Neural cell (in vitro differentiated cells): ENCODE data around the gene CTAGE8. TPM values are rescaled to one million over a fixed set of nuclear protein-coding genes. Genes with fewer than 3 reads are reported as not detected.
"Not testable (repeated sequence)": the region's sequence is repeated elsewhere in the genome, so short reads cannot be mapped to it uniquely, and the experiment has no call there.

ENCODE experiments used
- H2AFZ ChIP-seq: fragments of 200-600, 300-800 bp; sonication (generic), shearing (Covaris generic); 2 replicates; pipeline ENCODE4 v1.6.0; 2014; ENCODE audit warnings: low read depth, mild to moderate bottlenecking, antibody characterized with exemption, low read length, moderate library complexity
- H3F3A ChIP-seq: fragments of 200-600 bp; shearing (Covaris generic); 2 replicates; pipeline ENCODE4 v1.6.1; 2016; ENCODE audit warnings: mild to moderate bottlenecking, moderate library complexity, mixed read lengths, antibody characterized with exemption, low read length; ENCODE audit not compliant: insufficient read depth, poor library complexity, severe bottlenecking
- H3K27ac ChIP-seq: fragments of 200-600, 300-800 bp; sonication (generic), shearing (Covaris generic); 2 replicates; pipeline ENCODE4 v1.5.1; 2014; ENCODE audit warnings: mild to moderate bottlenecking, low read length, moderate library complexity
- H3K27me3 ChIP-seq: fragments of 300-800, 200-600 bp; sonication (generic), shearing (Covaris generic); 2 replicates; pipeline ENCODE4 v1.6.0; 2014; ENCODE audit warnings: mild to moderate bottlenecking, low read depth, low read length, moderate library complexity; ENCODE audit not compliant: insufficient read depth
- H3K36me3 ChIP-seq: fragments of 300-800, 200-600 bp; sonication (generic), shearing (Covaris generic); 2 replicates; pipeline ENCODE4 v1.5.1; 2014; ENCODE audit warnings: mild to moderate bottlenecking, antibody characterized with exemption, low read length, moderate library complexity; ENCODE audit not compliant: insufficient read depth
- H3K4me2 ChIP-seq: fragments of 300-800, 200-600 bp; sonication (generic), shearing (Covaris generic); 2 replicates; pipeline ENCODE4 v1.6.0; 2014; ENCODE audit warnings: mild to moderate bottlenecking, low read length
- H3K4me3 ChIP-seq: fragments of 300-800, 200-600 bp; sonication (generic), shearing (Covaris generic); 2 replicates; pipeline ENCODE4 v1.5.1; 2014; ENCODE audit warnings: mild to moderate bottlenecking, low read length, moderate library complexity
- H3K79me2 ChIP-seq: fragments of 200-600 bp; shearing (Covaris generic); replicated peaks from 2 replicates; pipeline ENCODE4 v1.6.0; 2014; ENCODE audit warnings: mild to moderate bottlenecking, low read length, moderate library complexity; ENCODE audit not compliant: insufficient read depth
- H3K9ac ChIP-seq: fragments of 300-800, 200-600 bp; sonication (generic), shearing (Covaris generic); 2 replicates; pipeline ENCODE4 v1.6.1; 2016; ENCODE audit warnings: mild to moderate bottlenecking, low read length, mixed read lengths
- H3K9me2 ChIP-seq: fragments of 200-600 bp; shearing (Covaris generic); 2 replicates; pipeline ENCODE4 v1.6.1; 2016; ENCODE audit warnings: mild to moderate bottlenecking, low read length, mixed read lengths; ENCODE audit not compliant: insufficient read depth
- H3K9me3 ChIP-seq: fragments of 200-600, 300-800 bp; sonication (generic), shearing (Covaris generic); 2 replicates; pipeline ENCODE4 v1.6.1; 2016; ENCODE audit warnings: mild to moderate bottlenecking, mixed run types, low read length, moderate library complexity, mixed read lengths
- H4K20me1 ChIP-seq: fragments of 200-600 bp; shearing (Covaris generic); 2 replicates; pipeline ENCODE4 v1.6.1; 2016; ENCODE audit warnings: mild to moderate bottlenecking, mixed run types; ENCODE audit not compliant: insufficient read depth
- polyA plus RNA-seq: library from polyadenylated mRNA; depleted of rRNA; stranded (reverse); fragments of >200 nt; gene quantifications from 2 replicates; pipeline ENCODE4 v1.2.3, GENCODE V29; 2014

CTAGE8 gene
- polyA plus RNA-seq, 1 donor from 2014 or later = not detected

DNA sequence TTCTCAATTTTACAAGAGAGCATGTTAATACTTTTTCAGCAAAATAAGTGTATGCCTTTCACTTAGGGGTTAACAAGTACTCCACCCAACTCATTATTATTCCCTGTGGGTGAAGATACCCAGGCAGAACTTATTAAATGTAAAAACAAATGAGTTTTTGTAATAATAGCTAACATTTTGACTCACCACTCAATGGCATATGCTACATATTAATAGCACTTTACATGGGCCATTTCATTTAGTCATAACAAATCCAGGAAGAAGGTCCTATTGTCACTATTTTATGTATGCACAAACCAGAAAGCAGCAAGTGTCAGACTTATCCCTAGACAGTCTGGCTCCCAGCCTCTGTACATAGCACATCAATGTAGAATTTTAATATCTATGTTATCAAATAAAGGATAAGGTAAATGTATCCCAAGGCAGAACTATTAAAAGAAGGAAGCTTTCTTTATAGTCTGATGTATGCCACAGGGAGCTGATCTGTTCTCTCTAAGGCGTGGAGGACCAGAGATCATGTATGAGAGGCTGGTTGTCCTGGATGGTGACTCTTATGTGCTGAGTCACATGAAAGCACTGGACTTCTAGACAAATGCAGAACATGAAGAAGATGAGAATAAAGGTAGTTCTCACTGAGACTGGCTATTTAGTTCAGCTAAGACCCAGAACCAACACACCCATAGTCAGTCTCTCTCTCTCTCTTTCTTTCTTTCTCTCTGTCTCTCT lies 33.7 kb upstream of the CTAGE8 start:
- H3F3A ChIP-seq, H3K4me3 ChIP-seq, H3K36me3 ChIP-seq, H3K27ac ChIP-seq, H3K9ac ChIP-seq, H2AFZ ChIP-seq, H3K4me2 ChIP-seq, H3K79me2 ChIP-seq, H3K9me3 ChIP-seq, H3K27me3 ChIP-seq, H4K20me1 ChIP-seq, H3K9me2 ChIP-seq: not testable (repeated sequence)

DNA sequence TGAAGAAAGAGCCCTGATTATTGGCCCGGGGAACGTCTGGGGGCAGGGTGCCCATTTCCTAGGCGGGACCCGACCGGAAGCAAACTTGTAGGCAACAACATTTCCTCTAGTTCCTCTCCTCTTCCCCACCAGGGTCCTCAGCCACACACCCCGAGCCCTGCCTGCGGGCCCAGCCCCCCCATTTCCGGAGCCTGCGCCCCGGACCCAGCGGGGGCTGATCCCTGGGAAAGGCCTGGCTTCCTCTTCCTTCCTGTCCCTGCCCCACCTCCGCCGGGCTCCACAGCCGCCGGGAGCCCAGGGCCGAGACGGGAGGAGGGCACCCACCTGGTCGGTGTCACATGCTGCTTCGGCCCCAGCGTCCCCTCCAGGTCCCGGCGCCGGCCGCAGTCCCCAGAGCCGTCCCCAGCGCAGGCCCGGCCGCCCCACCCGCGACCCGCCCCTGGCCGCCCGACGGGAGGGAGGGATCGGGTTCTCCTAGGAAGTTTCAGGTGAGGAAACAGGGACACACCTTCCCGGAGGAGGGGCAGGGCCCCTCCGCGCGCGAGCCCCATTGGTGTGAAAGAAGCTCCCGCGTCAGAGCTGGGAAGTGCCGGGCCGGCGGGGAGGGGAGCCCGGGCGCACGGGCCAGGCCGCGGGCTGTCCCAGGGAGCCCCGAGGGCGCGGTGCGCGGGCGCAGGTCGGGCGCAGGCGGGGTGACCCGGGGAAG lies 24.9 kb upstream of the CTAGE8 start:
- not testable (repeated sequence) for H3K9ac ChIP-seq, H3K4me2 ChIP-seq, H3K27ac ChIP-seq, H3K27me3 ChIP-seq, H3K9me3 ChIP-seq, H3K36me3 ChIP-seq, H4K20me1 ChIP-seq, H2AFZ ChIP-seq, H3F3A ChIP-seq, H3K4me3 ChIP-seq, H3K79me2 ChIP-seq, H3K9me2 ChIP-seq

DNA sequence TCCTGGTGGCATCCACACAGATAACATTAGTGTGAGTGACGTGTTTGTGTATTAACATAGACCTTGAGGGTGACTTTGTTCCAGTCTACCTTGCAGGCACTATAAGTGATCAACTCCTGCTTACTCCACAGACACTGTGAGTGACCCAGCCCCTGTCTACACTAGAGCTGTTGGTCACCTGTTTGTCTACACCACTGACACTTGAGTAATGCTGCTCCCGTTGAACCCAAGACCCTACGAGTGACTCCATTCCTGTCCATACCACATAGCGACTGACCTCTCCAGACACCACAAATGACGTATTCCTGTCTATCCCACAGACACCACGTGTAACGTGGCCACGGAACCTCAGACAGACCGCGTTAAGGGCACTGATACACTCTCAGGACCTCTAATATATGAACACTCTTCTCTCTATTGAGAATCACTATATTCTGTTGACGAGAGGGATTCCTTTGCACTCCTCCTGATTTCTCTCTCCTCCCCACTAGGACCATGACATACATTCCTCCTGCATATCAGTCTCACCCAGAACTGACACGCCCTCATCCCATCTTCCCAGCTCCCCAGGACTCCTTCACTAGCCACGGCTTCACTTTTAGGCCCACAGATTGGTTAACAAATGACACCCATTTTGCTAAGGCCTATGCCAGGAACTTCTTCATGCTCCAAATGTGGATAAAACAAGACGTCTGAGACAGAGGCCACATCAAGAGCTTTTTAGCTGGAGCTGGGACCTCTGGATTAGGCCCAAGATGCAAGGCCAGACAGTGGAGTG lies 23.5 kb upstream of the CTAGE8 start:
- not testable (repeated sequence) for H4K20me1 ChIP-seq, H3K27me3 ChIP-seq, H3K27ac ChIP-seq, H3F3A ChIP-seq, H3K9me3 ChIP-seq, H3K4me3 ChIP-seq, H3K9ac ChIP-seq, H3K4me2 ChIP-seq, H2AFZ ChIP-seq, H3K9me2 ChIP-seq, H3K36me3 ChIP-seq, H3K79me2 ChIP-seq

DNA sequence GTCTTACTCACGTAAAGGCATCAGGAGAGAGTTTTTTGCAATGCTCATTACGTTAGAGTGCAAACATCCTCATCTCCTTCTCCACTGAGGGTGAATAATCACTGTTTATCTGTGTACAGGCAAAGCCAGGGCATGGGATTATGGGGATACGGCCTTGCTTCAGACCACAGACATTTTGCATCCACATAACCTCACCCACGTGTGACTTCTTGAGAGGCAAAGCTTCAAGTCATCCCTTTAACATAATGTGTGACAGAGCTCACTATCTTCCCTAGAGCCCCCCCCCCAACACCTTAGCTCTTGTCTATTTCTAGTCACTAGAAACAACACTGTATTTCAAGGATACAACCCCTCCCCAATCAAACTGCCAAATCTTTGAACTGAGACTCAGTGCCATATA lies 22.5 kb upstream of the CTAGE8 start:
- not testable (repeated sequence) for H3F3A ChIP-seq, H2AFZ ChIP-seq, H3K79me2 ChIP-seq, H3K27me3 ChIP-seq, H3K4me3 ChIP-seq, H4K20me1 ChIP-seq, H3K9ac ChIP-seq, H3K4me2 ChIP-seq, H3K36me3 ChIP-seq, H3K9me3 ChIP-seq, H3K27ac ChIP-seq, H3K9me2 ChIP-seq

DNA sequence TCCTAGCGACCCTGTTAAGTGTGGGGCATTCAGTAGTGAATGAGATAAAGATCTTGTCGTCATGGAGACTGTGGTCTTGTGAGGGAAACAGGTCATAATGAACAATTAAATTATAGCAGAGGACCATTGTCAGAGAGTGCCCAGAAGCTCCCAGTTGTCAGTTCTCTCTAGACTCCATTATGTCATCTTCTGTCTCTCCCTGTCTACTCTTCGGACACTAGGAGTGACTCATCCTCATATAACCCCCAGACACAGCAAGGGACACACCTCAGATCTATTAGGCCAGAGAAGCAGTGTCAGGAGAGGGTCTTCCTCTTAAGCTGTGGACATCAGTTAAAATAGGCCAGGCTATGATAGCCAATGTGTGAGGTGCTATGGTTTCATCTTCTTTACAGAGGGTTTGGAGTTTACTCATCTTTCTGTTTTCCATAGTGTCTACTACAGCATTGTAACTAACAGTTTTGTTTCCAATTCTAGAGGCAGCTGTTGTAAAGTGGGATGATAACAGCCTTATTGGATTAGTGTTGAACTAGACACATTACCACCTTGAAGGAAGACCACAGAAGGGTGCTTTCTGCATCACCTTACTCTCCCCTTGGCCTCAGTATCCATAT lies 18.2 kb upstream of the CTAGE8 start:
- H3K27ac ChIP-seq, H3K9me3 ChIP-seq, H4K20me1 ChIP-seq, H3K9ac ChIP-seq, H3F3A ChIP-seq, H3K4me3 ChIP-seq, H3K79me2 ChIP-seq, H3K9me2 ChIP-seq, H3K4me2 ChIP-seq, H2AFZ ChIP-seq, H3K36me3 ChIP-seq, H3K27me3 ChIP-seq: not testable (repeated sequence)

DNA sequence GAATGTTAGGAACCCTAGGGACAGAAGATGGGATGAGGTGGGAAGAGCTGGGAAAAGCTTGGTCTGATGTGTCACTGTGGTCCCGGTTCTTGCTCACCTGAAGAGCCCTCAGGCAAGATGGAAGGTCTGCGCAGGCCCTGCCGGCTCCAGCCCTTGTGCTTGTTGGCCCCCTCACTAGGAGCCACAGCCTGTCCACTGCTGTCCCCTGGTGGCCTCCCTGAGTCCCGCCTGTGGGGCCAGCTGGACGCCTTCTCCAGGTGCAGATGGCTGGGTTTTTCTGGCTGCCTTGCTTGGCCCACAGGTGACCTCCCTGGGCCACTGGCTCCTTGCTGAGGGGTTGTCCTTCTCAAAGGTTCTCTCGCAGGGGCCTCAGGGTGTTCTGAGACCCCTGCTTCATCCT lies 14.6 kb upstream of the CTAGE8 start:
- not testable (repeated sequence) for H3K27me3 ChIP-seq, H3F3A ChIP-seq, H3K9ac ChIP-seq, H3K4me2 ChIP-seq, H3K27ac ChIP-seq, H3K36me3 ChIP-seq, H2AFZ ChIP-seq, H3K4me3 ChIP-seq, H4K20me1 ChIP-seq, H3K9me2 ChIP-seq, H3K79me2 ChIP-seq, H3K9me3 ChIP-seq

DNA sequence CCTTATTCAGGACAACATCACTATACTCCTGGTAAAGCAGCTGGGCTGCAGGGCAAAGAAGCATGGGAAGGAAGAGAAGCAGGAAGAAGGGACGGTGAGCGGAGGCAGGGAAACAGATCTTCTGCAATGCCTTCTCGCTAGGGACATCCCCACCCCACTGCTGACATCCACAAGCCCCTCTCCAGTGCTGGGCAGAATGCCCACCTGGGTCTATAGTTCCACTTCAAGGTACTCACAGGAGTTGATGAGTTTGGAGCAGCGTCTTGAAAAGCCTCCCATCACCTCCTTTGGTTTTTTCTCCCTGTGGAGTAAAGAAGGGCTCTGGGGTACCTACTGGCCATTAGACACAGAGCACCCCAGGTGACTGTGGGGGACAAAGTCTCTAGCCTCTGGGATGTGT lies 13.4 kb upstream of the CTAGE8 start:
- not testable (repeated sequence) for H3K4me3 ChIP-seq, H3K79me2 ChIP-seq

More for the DNA sequence above, 13.4 kb upstream of the CTAGE8 start:
- H3F3A ChIP-seq, H3K9ac ChIP-seq, H3K27ac ChIP-seq, H3K9me2 ChIP-seq, H3K27me3 ChIP-seq, H3K4me2 ChIP-seq, H2AFZ ChIP-seq, H4K20me1 ChIP-seq, H3K36me3 ChIP-seq, H3K9me3 ChIP-seq: not testable (repeated sequence)
